Stimulated activated naive CD8-positive, alpha-beta T cell treated with anti-CD3 and anti-CD28 coated beads, Interleukin-15, Interleukin-2, amounts not matched to agents 100 U/mL and 50 U/mL, for 24 hours (primary cell): ENCODE measurements around the gene HECA.
A peak's percentile ranks its signal among the peaks of the same experiment; 100 is the strongest.
"Not testable (repeated sequence)": the region's sequence is repeated elsewhere in the genome, so short reads cannot be mapped to it uniquely, and the experiment has no call there.

Experiments
- ATAC-seq: fragments of 150-1000 bp; cut with Tn5 transposase; one replicate; pipeline ENCODE4 v1.10.0; 2021
- DNase-seq: peaks from one replicate; pipeline ENCODE4 v3.0.0; 2021

The HECA gene

GRCh38 chr6:139135578-139136545 is 982 bp downstream of the HECA start:
- DNase-seq (peak; percentile 75), ATAC-seq (peak; percentile 11)

GRCh38 chr6:139137706-139138105 is 2.8 kb downstream of the HECA start:
- DNase-seq (no peak), ATAC-seq (no peak)

GRCh38 chr6:139140854-139141253 is 6.0 kb downstream of the HECA start:
- DNase-seq = not testable (repeated sequence)

GRCh38 chr6:139142262-139142661 is 7.4 kb downstream of the HECA start:
- DNase-seq (no peak), ATAC-seq (no peak)

More at GRCh38 chr6:139140854-139141253, 6.0 kb downstream of the HECA start:
- not testable (repeated sequence) for ATAC-seq

- DNase-seq (no peak), ATAC-seq (no peak)
Measured at GRCh38 chr6:139143111-139143510, 8.2 kb downstream of the HECA start.

- DNase-seq (no peak), ATAC-seq (peak; percentile 66)
Measured at GRCh38 chr6:139144490-139145085, 9.7 kb downstream of the HECA start.

- peak; percentile 37 for ATAC-seq
- no peak for DNase-seq
Measured at GRCh38 chr6:139145661-139146060, 10.8 kb downstream of the HECA start.

- ATAC-seq = peak; percentile 74
- no peak for DNase-seq
Measured at GRCh38 chr6:139146317-139146726, 11.4 kb downstream of the HECA start.

- ATAC-seq = no peak
- DNase-seq = no peak
Measured at GRCh38 chr6:139147628-139148027, 12.7 kb downstream of the HECA start.

- DNase-seq (no peak), ATAC-seq (no peak)
Measured at GRCh38 chr6:139148557-139149235, 13.8 kb downstream of the HECA start.

- DNase-seq = no peak
- no peak for ATAC-seq
Measured at GRCh38 chr6:139149383-139149782, 14.5 kb downstream of the HECA start.

GRCh38 chr6:139150920-139151319 is 16.0 kb downstream of the HECA start:
- DNase-seq = no peak
- peak; percentile 8 for ATAC-seq

- ATAC-seq = peak; percentile 19
- DNase-seq = no peak
Measured at GRCh38 chr6:139151425-139152087, 16.7 kb downstream of the HECA start.

- DNase-seq (no peak), ATAC-seq (peak; percentile 65)
Measured at GRCh38 chr6:139152088-139152891, 17.4 kb downstream of the HECA start.

GRCh38 chr6:139152892-139153271 is 18.0 kb downstream of the HECA start:
- DNase-seq = no peak
- ATAC-seq = peak; percentile 62

GRCh38 chr6:139153855-139154254 is 19.0 kb downstream of the HECA start:
- ATAC-seq = peak; percentile 45
- no peak for DNase-seq

GRCh38 chr6:139154881-139155547 is 20.1 kb downstream of the HECA start:
- DNase-seq (no peak), ATAC-seq (no peak)

- no peak for DNase-seq
Measured at GRCh38 chr6:139156102-139156501, 21.2 kb downstream of the HECA start.

GRCh38 chr6:139156551-139156950 is 21.7 kb downstream of the HECA start:
- ATAC-seq (no peak), DNase-seq (no peak)

More at GRCh38 chr6:139156102-139156501, 21.2 kb downstream of the HECA start:
- no peak for ATAC-seq

GRCh38 chr6:139157086-139157485 is 22.2 kb downstream of the HECA start:
- not testable (repeated sequence) for ATAC-seq, DNase-seq

- DNase-seq = no peak
- ATAC-seq = no peak
Measured at GRCh38 chr6:139159016-139159415, 24.1 kb downstream of the HECA start.
